Epidermal melanocyte (primary cell): ENCODE measurements around the gene INCA1.
"Not testable (repeated sequence)": the region's sequence is repeated elsewhere in the genome, so short reads cannot be mapped to it uniquely, and the experiment has no call there.

Experiments
- DNase-seq: peaks from one replicate; pipeline ENCODE4 v3.0.0; 2011; ENCODE audit warnings: low spot score; ENCODE audit not compliant: insufficient read length

The INCA1 gene, protein sequence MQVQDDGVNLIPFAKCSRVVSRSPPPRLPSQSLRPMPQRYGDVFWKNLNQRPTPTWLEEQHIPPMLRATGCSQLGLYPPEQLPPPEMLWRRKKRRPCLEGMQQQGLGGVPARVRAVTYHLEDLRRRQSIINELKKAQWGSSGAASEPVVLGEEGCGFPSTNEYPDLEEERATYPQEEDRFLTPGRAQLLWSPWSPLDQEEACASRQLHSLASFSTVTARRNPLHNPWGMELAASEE

DNA sequence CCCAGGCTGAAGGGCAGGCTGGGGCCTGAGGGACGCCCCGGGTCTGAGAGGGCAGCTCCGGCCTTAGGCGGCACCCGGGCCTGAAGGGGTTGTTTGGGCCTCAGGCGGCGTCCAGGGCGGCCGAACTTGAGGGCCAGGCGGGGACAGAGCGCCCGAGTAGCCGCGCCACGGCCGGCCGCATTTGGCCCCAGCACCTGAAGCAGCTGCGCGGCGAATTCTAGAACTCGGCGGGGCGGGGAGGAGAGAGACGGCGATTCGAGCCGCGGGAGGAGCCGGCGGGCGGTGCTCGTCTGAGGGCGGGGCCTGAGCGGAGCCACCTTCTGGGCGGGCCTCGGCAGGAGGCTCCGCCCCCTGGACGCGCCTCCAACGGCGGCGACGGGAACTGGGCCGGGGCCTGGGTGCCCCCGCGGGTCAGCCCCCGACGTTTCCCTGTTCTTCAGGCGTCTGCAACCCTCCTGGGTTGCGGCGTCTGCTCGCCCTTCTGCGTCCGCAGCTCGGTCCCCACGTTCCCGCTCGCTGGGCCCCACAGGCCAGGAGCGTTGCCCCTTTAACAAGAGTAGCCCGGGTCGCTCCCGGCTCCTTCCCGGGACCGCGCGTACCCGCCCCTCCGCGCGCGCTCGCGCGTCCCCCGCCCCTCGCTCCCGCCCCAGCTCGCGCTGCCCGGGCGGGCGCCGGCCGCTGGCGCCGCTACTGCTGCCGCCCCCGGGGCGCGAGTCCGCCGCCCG, at the start of gene INCA1, which contains the start of gene KIF1C:
INCA1 (minus strand) TSS at position 221 of the 725 bp plus-strand sequence. CDS start 3,085 bp downstream, outside the sequence.
KIF1C (plus strand) TSS at position 649 of the 725 bp plus-strand sequence. CDS start 2,297 bp downstream, outside the sequence.
- peak; percentile 97 for DNase-seq

DNA sequence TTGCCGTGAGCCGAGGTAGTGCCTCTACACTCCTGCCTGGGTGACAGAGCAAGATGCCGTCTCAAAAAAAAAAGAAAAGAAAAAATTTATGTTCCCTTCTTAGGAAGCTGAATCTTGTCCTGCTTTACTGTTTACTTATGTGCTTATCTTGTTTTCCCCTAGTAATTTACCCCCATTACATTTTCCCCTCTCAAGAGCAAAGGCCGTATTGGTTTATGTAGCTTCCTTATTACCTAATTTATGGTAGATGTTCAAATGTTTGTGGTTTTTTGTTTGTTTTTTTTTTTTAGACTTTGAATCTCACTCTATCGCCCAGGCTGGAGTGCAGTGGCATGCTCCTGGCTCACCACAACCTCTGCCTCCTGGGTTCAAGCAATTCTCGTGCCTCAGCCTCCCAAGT, 48.2 kb upstream of the INCA1 start:
- no peak for DNase-seq

DNA sequence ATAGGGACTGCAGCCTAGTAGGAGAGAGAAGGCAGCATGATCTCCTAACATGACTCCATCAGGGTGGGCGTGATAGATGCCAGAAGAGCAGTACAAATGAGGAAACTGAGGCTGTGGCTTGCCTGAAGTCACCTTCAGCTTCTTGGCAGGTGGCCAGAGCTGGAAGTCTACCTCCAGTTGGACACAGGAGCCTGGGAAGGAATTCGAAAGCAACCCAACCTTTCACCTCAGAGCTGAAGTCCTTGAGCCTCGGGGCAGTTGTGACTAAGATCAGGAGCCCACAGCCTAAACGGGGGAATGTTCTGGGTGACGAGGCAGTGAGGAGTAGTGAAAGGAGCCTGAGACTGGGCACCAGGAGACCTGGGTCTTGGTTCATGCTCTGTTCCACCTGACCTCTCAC, 47.3 kb upstream of the INCA1 start:
- DNase-seq = no peak

DNA sequence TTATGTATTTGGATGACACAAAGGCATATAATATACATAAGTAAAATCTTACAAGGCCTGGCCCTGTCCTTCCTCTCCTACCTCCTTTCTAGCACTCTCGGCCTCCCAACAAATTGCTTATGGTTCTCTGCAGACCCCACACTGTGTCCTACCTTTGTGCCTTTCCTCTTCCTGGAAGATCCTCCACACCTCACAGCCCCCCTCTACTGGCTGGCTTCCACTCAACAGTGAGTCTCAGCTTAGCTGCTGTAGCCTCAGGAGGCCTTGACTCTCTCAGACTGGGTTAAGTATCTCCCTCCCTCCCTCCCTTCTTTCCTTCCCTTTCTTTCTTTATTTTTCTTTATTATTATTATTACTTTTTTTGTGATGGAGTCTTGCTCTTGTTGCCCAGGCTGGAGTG, 46.2 kb upstream of the INCA1 start:
- DNase-seq = no peak

DNA sequence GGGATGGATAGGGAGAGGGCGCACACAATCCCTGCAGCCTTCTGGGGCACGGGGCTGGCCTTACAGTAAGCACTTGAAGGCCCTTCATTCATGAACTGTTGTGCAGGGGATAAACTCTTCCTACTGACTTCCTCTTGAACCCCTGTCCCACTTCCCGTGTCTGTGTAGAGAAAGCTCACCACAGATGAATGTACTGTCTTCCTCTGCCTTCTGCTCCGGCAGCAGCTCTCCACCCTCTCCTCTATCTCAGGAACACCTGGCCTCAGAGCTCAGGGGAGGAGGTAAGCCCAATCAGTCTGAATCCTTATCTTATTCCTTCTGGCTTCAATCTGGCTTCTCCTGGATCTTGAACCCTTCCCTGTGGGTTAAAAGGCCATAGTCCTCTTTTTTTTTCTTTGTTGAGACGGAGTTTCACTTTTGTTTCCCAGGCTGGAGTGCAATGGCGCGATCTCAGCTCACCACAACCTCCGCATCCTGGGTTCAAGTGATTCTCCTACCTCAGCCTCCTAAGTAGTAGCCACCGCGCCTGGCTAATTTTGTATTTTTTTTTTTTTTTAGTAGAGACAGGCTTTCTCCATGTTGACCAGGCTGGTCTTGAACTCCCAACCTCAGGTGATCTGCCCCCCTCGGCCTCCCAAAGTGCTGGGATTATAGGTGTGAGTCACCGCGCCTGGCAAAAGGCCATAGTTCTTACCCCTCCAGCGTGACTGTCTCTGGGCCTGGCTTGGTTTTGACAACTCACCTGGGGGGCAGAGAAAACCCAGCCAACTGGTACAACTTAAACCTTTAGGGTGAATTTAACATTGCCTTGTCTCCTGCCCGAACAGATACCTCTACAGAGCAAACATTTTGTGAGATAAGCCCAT, 45.1 kb upstream of the INCA1 start:
- DNase-seq = no peak

DNA sequence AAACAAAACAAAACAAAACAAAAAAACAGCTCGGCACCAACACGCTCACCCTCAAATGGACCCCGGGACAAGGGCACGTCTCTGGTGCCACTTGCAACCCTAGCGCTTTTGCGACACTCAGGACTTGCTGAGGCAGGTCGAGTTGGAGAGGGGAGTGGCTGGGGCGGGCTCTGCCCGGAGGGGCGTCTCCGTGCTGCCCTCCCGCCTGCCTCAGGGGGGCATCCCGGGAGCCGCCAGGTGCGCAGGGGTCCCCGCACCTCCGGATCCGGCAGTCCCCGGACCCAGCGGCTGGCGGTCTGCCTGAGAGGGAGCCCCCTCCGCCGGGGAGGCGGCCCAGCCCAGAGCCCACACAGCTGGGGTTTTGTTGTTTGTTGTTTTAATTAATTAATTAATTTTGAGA, 38.0 kb upstream of the INCA1 start, which contains the start of gene SLC52A1:
SLC52A1 (minus strand) TSS at position 112 of the 400 bp plus-strand sequence. CDS start 820 bp downstream, outside the sequence.
- no peak for DNase-seq

DNA sequence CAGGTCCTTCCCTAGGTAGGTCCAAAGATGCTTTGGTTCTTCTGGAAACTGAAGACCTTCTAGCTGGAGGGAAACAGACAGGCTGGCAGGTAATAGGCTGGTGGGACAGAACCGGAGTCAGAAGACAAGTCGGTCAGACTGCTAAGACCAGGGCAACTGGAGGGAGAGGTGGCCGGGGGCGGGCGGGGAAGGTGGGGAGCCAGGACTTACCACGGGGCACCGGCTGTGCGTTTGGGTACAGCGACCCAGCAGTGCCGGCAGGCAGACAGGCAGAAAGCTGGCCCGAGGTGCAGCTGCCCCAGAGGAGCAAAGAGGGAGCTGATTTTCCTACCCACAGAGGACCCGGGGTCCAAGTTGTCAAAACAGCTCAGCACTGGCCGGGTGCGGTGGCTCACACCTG, 37.3 kb upstream of the INCA1 start:
- no peak for DNase-seq

DNA sequence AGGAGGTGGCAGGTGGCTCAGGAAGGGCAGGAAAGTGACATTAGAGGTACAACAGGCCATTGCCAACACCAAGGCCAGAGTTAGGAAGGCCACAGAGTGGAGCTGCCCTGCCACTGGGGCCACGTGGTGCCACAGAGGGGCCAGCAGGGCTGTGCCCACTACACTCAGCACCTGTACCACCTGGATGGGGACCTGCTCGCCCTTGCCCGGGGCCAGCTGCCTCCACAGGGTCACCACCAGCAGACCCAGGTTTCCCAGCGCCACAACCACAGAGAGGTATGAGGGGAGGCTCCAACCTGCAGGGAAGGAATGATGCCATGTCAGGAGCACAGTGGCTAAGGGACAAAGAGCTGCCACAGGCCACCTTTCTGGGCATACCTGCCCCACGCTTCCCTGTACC, 36.7 kb upstream of the INCA1 start:
- no peak for DNase-seq

DNA sequence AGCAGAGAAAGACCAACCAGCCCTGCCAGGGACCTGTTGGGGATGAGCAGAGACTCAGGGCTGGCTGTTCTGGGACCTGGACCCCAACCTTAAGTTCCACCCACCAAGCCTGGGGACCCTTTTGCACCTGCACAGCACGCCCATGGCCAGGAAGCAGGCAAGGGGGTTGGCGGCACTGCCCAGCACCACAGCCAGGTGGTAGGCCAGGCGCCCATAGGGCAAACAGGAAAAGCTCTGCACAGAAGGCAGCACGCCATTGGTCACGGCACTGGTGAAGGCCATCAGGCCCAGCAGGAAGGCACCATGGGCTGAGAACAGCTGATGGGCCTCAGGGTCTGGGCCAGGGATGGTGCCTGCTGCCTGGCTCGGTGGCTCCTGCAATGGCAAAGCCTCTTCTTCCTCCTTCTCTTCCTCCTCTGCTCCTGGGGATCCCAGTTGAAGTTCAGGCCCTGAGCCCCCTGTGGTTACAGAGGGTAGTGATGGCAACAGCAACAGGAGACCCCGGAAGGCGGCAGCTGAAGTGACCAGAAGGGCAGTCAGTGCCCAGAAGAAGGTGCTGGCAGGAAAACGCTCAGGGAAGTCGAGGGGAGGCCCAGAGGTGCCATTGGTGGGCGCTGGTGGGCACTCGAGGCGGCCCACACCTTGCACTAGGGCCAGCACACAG, 36.2 kb upstream of the INCA1 start:
- DNase-seq = no peak

DNA sequence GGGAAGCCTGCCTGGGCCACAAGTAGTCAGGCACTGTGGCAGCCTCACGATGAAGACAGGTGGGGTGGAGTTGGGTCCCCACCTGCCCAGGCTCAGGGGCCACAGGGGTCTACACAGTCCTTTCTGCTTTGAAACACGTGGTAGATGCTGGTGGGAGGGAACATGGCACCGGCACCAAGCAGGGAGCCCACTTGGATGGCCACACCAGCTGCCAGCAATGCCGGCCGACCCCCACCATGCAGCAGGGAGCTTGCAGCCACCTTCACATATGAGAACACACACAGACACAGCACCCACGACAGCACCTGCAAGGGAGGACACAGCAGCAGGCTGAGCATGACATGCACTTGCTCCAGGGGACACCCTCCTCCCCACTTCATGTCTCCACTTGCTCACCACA, 35.5 kb upstream of the INCA1 start:
- no peak for DNase-seq

DNA sequence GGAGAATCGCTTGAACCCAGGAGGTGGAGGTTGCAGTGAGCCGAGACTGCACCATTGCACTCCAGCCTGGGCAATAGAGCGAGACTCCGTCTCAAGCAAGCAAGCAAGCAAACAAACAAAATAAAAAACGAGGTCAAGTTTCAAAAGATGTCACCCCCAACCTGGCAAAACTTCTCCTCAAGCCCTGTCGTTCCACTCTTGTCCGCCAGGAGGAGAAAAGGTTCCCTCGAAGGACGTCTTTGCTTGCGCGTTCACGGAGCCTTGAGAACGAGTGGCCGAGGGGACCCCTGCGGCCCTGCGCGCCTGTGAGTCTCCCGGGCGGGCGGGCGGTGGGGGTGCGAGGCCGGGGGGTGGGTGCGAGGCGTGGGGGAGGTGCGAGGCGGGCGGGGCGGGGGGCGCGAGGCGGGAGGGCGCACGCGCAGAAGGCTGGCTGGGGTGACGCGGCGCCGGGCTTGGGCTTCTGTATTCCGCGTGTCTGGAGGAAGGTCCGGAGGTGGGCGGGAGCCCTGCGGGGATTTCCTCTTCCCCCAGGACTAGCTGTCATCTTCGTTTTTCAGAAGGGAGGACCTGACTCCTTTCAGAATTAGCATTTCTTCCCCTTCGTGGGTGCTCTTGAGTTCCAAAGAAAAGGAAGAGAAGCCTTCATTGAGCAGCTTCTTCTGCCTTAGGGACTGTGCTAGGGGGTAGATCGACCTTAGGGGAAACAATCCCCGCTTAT, 34.2 kb upstream of the INCA1 start:
- DNase-seq = peak; percentile 80

DNA sequence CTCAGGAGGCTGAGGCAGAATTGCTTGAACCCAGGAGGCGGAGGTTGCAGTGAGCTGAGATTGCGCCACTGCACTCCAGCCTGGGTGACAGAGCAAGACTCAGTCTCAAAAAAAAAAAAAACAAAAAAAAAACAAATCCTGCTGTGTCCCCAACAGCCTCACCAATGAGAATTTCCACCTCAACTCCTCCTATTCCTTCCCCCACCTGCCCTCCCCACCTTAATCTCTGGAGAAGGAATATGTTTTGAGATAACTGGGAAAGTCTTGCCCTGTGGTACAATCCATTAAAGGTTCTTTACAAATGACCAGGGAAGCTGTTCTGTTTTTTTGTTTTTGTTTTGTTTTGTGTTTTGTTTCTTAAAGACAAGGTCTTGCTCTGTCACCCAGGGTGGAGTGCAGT, 32.8 kb upstream of the INCA1 start:
- DNase-seq = not testable (repeated sequence)

DNA sequence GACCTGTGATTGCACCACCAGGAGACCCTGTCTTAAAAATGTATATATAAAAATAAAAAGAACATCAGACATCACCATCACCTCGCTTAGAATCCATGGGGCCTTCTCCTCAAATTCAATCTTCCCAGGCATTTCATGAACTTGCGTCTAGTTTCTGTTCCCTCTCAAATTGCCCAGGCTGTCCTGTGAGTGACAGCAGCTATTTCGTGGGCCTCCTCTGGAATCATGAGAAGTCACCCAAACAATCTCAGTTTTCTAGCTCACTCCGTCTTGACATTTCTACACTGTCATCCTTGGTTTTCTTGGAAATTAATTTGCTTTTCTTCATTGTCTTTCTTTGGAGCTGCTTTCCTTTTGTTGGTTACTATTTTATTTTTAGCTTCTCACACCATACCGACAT, 30.6 kb upstream of the INCA1 start:
- DNase-seq = no peak

DNA sequence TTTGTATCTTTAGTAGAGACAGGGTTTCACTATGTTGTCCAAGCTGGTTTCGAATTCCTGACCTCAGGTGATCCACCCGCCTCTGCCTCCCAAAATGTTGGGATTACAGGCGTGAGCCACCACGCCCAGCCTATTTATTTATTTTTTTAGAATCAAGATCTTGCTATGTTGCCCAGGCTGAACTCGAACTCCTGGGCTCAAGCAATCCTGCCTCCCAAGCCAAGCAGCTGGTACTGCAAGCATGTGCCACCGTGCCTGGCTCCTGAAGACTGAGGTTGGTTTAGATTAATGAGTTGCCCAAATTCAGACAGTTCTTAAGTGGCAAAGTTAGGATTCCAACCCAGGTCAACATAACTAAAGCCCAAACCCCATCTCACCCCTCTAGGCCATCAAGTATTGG, 30.0 kb upstream of the INCA1 start:
- no peak for DNase-seq

DNA sequence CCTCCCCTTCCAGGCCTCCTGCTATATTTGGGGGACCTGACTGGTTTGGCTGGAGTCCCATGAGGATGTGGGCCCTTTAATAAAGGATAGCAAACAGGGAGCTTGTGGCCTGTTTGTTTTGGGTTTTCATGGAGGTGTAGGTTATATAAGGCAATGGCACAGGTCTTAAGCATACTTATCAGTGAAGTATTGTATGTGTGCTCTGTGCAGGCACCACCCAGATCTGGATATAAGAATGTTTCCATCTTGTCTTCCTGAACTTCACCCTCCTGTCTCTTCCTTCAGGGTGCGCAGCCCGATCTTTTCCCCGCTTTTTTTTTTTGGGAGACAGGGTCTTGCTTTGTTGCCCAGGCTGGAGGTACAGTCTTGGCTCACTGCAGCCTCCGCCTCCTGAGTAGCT, 27.3 kb upstream of the INCA1 start:
- DNase-seq = no peak

DNA sequence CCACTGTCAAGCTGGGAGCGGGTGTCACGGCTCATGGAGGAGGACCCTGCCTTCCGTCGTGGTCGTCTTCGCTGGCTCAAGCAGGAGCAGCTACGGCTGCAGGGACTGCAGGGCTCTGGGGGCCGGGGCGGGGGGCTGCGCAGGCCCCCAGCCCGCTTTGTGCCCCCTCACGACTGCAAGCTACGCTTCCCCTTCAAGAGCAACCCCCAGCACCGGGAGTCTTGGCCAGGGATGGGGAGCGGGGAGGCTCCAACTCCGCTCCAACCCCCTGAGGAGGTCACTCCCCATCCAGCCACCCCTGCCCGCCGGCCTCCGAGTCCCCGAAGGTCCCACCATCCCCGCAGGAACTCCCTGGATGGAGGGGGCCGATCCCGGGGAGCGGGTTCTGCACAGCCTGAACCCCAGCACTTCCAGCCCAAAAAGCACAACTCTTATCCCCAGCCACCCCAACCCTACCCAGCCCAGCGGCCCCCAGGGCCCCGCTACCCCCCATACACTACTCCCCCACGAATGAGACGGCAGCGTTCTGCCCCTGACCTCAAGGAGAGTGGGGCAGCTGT, 26.3 kb upstream of the INCA1 start:
- DNase-seq = no peak

DNA sequence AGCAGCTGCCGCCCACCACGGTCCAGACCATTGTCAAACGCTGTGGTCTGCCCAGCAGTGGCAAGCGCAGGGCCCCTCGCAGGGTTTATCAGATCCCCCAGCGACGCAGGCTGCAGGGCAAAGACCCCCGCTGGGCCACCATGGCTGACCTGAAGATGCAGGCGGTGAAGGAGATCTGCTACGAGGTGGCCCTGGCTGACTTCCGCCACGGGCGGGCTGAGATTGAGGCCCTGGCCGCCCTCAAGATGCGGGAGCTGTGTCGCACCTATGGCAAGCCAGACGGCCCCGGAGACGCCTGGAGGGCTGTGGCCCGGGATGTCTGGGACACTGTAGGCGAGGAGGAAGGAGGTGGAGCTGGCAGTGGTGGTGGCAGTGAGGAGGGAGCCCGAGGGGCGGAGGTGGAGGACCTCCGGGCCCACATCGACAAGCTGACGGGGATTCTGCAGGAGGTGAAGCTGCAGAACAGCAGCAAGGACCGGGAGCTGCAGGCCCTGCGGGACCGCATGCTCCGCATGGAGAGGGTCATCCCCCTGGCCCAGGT, 24.9 kb upstream of the INCA1 start:
- no peak for DNase-seq

DNA sequence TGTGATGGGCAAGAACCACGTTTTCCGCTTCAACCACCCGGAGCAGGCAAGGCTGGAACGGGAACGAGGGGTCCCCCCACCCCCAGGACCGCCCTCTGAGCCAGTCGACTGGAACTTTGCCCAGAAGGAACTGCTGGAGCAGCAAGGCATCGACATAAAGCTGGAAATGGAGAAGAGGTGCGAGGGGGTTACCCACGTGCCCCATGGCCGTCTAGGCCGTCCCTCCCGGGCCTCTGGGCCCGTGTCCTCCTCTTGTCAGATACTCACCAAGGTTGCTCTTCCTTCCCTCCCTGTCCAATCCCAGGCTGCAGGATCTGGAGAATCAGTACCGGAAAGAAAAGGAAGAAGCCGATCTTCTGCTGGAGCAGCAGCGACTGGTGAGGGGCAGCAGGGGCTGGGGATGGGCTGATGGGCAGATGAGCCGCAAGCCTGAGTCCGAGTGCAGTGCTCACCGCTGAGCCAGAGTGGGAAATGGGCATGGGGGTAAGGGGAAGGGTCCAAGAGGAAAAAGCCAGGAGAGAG, 23.2 kb upstream of the INCA1 start:
- DNase-seq = no peak

DNA sequence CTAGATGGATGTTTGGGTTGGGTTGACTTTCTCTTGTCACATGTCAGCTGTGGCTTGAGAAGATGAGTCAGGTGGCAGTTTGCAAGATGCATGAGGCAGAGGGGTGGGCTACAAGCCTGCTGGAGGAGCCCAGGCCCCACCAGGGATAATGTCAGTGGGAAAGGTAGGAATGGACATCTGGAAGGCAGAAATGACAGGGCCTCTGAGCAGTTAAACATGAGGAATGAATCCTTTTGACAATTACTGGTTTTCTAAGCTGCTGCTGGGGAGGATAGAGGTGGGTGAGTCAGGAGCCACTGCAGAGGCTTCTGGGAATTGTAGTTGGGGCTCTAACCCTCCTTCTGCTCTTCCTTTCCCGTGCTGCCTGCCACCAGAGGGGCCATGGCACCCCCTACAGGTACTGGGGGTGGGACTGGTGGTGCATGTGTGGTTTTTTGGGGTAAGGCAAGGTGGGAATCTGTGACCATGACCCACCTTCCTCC, 22.2 kb upstream of the INCA1 start:
- no peak for DNase-seq

DNA sequence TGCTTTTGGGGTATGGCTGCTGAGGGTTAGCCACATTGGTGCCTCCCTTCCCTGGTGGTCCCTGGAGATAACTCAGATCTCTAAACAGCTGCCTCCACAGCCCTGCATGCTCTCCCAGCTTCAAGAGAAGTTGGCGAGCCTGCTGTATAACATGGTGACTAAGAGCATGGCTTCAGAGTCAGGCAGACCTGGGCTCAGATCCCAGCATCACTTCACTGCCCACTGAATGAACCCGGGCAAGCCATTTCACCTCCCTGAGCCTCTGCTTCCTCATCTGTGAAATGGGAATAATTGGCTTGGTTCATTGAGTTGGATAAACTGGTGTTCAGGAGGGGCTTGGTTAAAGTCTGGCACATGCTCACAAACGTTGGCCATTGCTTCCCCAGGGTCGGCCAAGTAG, 17.0 kb upstream of the INCA1 start:
- no peak for DNase-seq
